GM12878 (cell line): ENCODE measurements around the gene PLEKHA1. TPM values are rescaled to one million over a fixed set of nuclear protein-coding genes. Genes with fewer than 3 reads are reported as not detected.

Experiments used
- ASH2L ChIP-seq: fragments of 300-600, 200-600 bp; sonication (generic); IDR thresholded peaks from 2 replicates; pipeline ENCODE4 v1.6.1; 2017; ENCODE audit warnings: low read depth, mild to moderate bottlenecking, borderline replicate concordance
- BCL11A ChIP-seq: IDR thresholded peaks from 2 replicates; pipeline ENCODE4 v1.6.1; 2011; ENCODE audit warnings: low read depth, low read length
- BHLHE40 ChIP-seq, 2 experiments: fragments of 450-650 bp in 1 of 2; IDR thresholded peaks; 2 replicates each; pipeline ENCODE4 v1.6.1; 2011 to 2017; ENCODE audit warnings: low read depth in 2 of 2, borderline replicate concordance in 1 of 2, improper control_type of control experiment in 1 of 2, low read length in 1 of 2, mild to moderate bottlenecking in 1 of 2
- CHD1 ChIP-seq: IDR thresholded peaks from 2 replicates; pipeline ENCODE4 v1.6.1; 2012; ENCODE audit warnings: low read depth, low read length, improper control_type of control experiment
- CHD4 ChIP-seq: fragments of 200-600 bp; sonication (generic); IDR thresholded peaks from 2 replicates; pipeline ENCODE4 v1.6.1; 2016; ENCODE audit warnings: mild to moderate bottlenecking
- FOS ChIP-seq: IDR thresholded peaks from 3 replicates; pipeline ENCODE4 v1.6.1; 2011; ENCODE audit warnings: borderline replicate concordance; ENCODE audit not compliant: insufficient read length; ENCODE audit errors: extremely low read depth
- GATAD2B ChIP-seq: fragments of 450-650 bp; conservative IDR thresholded peaks from 2 replicates; pipeline ENCODE4 v1.6.1; 2017; ENCODE audit warnings: low read depth, mild to moderate bottlenecking, moderate library complexity
- HCFC1 ChIP-seq: fragments of 150-350 bp; IDR thresholded peaks from 2 replicates; pipeline ENCODE4 v1.6.1; 2014; ENCODE audit warnings: low read length
- HDAC6 ChIP-seq: fragments of 200-600 bp; sonication (generic); IDR thresholded peaks from one replicate; pipeline ENCODE4 v1.8.0; 2017; ENCODE audit warnings: antibody characterized with exemption; ENCODE audit not compliant: unreplicated experiment
- IRF5 ChIP-seq: fragments of 450-650 bp; IDR thresholded peaks from 2 replicates; pipeline ENCODE4 v1.6.1; 2017; ENCODE audit warnings: borderline replicate concordance
- MYB ChIP-seq: fragments of 150-350 bp; IDR thresholded peaks from 2 replicates; pipeline ENCODE4 v1.6.1; 2014; ENCODE audit warnings: mild to moderate bottlenecking, low read depth, low read length, borderline replicate concordance
- NR2C1 ChIP-seq: fragments of 450-650 bp; IDR thresholded peaks from 2 replicates; pipeline ENCODE4 v1.6.1; 2017; ENCODE audit warnings: antibody characterized with exemption, mild to moderate bottlenecking, moderate library complexity
- NR2F1 ChIP-seq: fragments of 450-650 bp; conservative IDR thresholded peaks from 2 replicates; pipeline ENCODE4 v1.6.1; 2017; ENCODE audit warnings: mild to moderate bottlenecking
- PAX8 ChIP-seq: fragments of 450-650 bp; IDR thresholded peaks from 2 replicates; pipeline ENCODE4 v1.6.1; 2017; ENCODE audit warnings: mild to moderate bottlenecking, moderate library complexity
- RB1 ChIP-seq: fragments of 450-650 bp; formaldehyde crosslinking; IDR thresholded peaks from 2 replicates; pipeline ENCODE4 v1.6.1; 2017; ENCODE audit warnings: mild to moderate bottlenecking, borderline replicate concordance
- REST ChIP-seq: IDR thresholded peaks from 2 replicates; pipeline ENCODE4 v1.6.1; 2012; ENCODE audit warnings: mild to moderate bottlenecking, low read depth, low read length
- RUNX3 ChIP-seq: IDR thresholded peaks from 2 replicates; pipeline ENCODE4 v1.6.1; 2012; ENCODE audit warnings: low read length, inconsistent platforms
- SIN3A ChIP-seq: IDR thresholded peaks from 2 replicates; pipeline ENCODE4 v1.6.1; 2012; ENCODE audit warnings: low read depth, low read length, improper control_type of control experiment
- SPI1 ChIP-seq: IDR thresholded peaks from 2 replicates; pipeline ENCODE4 v1.6.1; 2011; ENCODE audit warnings: low read depth, mild to moderate bottlenecking, low read length, moderate library complexity, borderline replicate concordance; ENCODE audit not compliant: insufficient read depth
- TCF3 ChIP-seq: IDR thresholded peaks from 2 replicates; pipeline ENCODE4 v1.6.1; 2012; ENCODE audit warnings: low read depth, mild to moderate bottlenecking, low read length, borderline replicate concordance; ENCODE audit not compliant: insufficient read depth
- YY1 ChIP-seq: IDR thresholded peaks from 2 replicates; pipeline ENCODE4 v1.6.1; 2011; ENCODE audit warnings: low read depth, mild to moderate bottlenecking, low read length
- ZNF207 ChIP-seq: fragments of 450-650 bp; IDR thresholded peaks from 2 replicates; pipeline ENCODE4 v1.6.1; 2014; ENCODE audit warnings: antibody characterized with exemption, mild to moderate bottlenecking, borderline replicate concordance
- ZNF274 ChIP-seq: IDR thresholded peaks from one replicate; pipeline ENCODE4 v1.8.0; 2011; ENCODE audit not compliant: insufficient read length, insufficient read depth
- polyA plus RNA-seq, 11 experiments: library from polyadenylated mRNA; depleted of rRNA in 4 of 11; unstranded in 6 of 11; stranded (reverse) in 5 of 11; fragments of >200 nt; fragmentation: Nextera tagmentation in 4 of 11; fragmentation: Illumina TruSeq in 1 of 11; extraction: Ambion mirVana in 4 of 11; extraction: Trizol in 1 of 11; gene quantifications; 1 replicate in 1 of 11; 2 replicates in 10 of 11; pipeline versions ENCODE4 v1.2.1 to v1.2.3, GENCODE V29; 2011 to 2016; ENCODE audit warnings: inconsistent platforms in 2 of 11, missing spikeins in 2 of 11, low read depth in 1 of 11
- total RNA-seq, 4 experiments: library from RNA; depleted of rRNA in 3 of 4; stranded (reverse); fragments of >200 nt in 3 of 4; fragmentation: Illumina TruSeq in 1 of 4; extraction: Trizol in 1 of 4; gene quantifications; 2 replicates each; pipeline versions ENCODE4 v1.2.1 to v1.2.3, GENCODE V29; 2013 to 2021
- TF ChIP-seq, protein P1 (sequence below): fragments of 450-650 bp; formaldehyde crosslinking; IDR thresholded peaks from 2 replicates; pipeline ENCODE4 v1.4.0; 2022; ENCODE audit warnings: mild to moderate bottlenecking, moderate library complexity

The PLEKHA1 gene
- total and polyA plus RNA-seq, 10 of the 15 experiments (the other 5 are each of a cell fraction or from before 2014, with no cell fraction given) = 0.15 to 6.0 (median 0.32) TPM

- TF ChIP-seq RB1 = no peak
- no peak for TF ChIP-seq FOS
- peak; percentile 99 for TF ChIP-seq RUNX3
- TF ChIP-seq NR2F1 = peak; percentile 84
- TF ChIP-seq CHD1 = no peak
- TF ChIP-seq PAX8 = no peak
- TF ChIP-seq MYB = no peak
- TF ChIP-seq HCFC1 = no peak
- TF ChIP-seq IRF5 = 0 out of 2 replicates have a peak, but pooled peaks have one; percentile 53
- no peak for TF ChIP-seq GATAD2B
- no peak for TF ChIP-seq ZNF207
- no peak for TF ChIP-seq NR2C1
- TF ChIP-seq YY1 = no peak; the same call in 1 of the 2 replicates
- TF ChIP-seq BHLHE40 (IDR thresholded peaks at IDR 0.05; ENCODE audit: borderline replicate concordance in 1 of 2, low read depth in 2 of 2, low read length in 1 of 2) = peak in 1 of 2 experiments; percentile 43; a peak in 2 of 4 replicates
- no peak for TF ChIP-seq HDAC6
- TF ChIP-seq REST = no peak
- TF ChIP-seq ZNF274 = no peak
- TF ChIP-seq SPI1 = no peak
- TF ChIP-seq SIN3A = no peak
- TF ChIP-seq BCL11A = peak; percentile 80
- TF ChIP-seq TCF3 = peak; percentile 88
- TF ChIP-seq ASH2L = no peak
- TF ChIP-seq CHD4 = no peak
- TF ChIP-seq, protein P1, sequence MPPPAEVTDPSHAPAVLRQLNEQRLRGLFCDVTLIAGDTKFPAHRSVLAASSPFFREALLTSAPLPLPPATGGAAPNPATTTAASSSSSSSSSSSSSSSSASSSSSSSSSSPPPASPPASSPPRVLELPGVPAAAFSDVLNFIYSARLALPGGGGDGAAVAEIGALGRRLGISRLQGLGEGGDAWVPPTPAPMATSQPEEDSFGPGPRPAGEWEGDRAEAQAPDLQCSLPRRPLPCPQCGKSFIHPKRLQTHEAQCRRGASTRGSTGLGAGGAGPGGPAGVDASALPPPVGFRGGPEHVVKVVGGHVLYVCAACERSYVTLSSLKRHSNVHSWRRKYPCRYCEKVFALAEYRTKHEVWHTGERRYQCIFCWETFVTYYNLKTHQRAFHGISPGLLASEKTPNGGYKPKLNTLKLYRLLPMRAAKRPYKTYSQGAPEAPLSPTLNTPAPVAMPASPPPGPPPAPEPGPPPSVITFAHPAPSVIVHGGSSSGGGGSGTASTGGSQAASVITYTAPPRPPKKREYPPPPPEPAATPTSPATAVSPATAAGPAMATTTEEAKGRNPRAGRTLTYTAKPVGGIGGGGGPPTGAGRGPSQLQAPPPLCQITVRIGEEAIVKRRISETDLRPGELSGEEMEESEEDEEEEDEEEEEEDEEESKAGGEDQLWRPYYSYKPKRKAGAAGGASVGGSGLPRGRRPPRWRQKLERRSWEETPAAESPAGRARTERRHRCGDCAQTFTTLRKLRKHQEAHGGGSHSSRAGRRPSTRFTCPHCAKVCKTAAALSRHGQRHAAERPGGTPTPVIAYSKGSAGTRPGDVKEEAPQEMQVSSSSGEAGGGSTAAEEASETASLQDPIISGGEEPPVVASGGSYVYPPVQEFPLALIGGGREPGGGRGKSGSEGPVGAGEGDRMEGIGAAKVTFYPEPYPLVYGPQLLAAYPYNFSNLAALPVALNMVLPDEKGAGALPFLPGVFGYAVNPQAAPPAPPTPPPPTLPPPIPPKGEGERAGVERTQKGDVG (CRISPR knock-in tag) = no peak
Measured at GRCh38 chr10:122374859-122375678, 561 bp downstream of the PLEKHA1 start (continued).
